ENCODE results near the gene LEF1. TPM values are rescaled to one million over a fixed set of nuclear protein-coding genes. Genes with fewer than 3 reads are reported as not detected.

The LEF1 gene
- total RNA-seq, 2 donors from 2014 or later, result 130 to 175 TPM

DNA sequence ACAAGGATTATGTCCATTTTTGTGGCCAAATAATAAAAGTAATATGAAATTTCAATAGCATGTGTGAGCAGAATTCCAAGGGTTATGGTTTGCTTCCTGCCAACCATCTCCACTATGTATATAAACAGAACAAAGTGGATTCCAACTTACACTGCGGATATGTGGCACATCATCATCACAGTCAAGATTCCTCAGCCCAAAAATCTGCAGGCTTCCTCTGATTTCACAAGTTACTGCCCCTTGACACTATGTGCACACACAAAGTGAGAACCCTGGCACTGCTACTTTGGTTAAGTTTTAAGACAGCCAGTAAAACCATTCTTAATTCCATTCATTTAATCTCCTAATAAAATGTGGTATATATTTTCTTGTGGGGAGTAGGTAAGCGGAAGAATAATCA lies 76.4 kb downstream of the LEF1 start:
- Mint-ChIP-seq H3K36me3 (ENCODE audit: insufficient read depth in 2 of 2) (peaks cover 7 to 20% of the 10 kb centered on the region in 2 donors), H3K9me3 (no peaks in the 10 kb centered on the region), H3K4me3 (peak overlapping the region; percentile 42 to 86), H3K27me3 (ENCODE audit: low read depth) (no peaks in the 10 kb centered on the region), H3K4me1 (ENCODE audit: low read depth) (peaks cover 83% of the 10 kb centered on the region), H3K27ac (peak overlapping the region; percentile 80)
- no peak for ATAC-seq (replicated peaks in 1 of 2)
- no peak for DNase-seq

DNA sequence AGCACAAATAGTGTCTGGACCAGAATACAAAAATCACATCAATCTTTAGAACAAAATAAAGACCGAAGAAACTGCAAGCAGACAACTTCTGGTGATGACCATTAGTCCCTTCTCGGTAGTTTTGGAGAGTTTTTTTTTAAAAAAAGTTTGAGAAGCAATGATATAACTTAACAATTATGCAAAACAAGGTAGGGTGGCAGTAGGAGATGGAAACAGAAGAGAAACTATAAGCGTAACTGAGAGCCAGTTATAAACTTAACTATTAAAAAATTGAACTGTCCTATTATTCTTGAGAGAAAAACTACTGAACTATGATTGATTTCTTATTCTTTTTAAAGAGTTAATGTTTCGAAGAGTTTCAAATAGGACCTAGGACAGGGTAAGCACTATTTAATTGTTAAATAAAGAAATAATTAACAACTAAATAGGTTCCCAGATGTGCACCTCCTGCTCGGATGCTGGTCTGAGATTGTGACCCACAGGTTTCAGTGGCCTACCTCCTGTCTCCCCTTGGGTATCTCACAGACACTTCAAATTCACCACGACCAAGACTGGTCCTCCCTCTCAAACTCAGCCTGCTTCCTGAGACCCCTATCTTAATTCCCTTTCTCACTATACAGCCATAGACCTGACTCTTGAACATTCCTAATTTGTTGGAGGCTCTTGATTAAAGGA lies 81.3 kb downstream of the LEF1 start:
- Mint-ChIP-seq H3K4me3 (peak overlapping the region in 1 of 2 donors; percentile 53), H3K9me3 (no peaks in the 10 kb centered on the region)
- ATAC-seq (replicated peaks in 1 of 2), result no peak

DNA sequence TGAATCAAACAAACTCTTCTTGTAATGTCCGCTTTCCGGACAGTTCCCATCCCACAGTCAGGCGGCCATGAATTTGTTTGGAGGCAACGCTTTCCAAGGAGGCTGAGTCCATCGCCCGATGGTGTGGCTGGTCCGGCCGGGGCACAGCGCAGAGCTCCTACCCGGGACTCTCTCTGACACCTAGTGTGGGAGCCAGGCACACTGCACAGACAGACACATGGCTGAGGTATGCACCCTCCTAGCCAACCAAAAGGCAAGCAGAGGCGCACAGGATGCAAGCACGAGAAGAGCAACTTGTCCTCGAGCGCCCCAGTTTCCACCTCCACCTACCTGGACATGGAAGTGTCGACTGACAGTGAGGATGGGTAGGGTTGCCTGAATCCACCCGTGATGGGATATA lies 87.5 kb downstream of the LEF1 start:
- peak; percentile 58 to 73 for ATAC-seq (replicated peaks in 1 of 2)
- Mint-ChIP-seq H3K27ac (peak overlapping the region; percentile 87), H3K27me3 (ENCODE audit: low read depth) (no peaks in the 10 kb centered on the region), H3K9me3 (no peaks in the 10 kb centered on the region), H3K36me3 (ENCODE audit: insufficient read depth in 2 of 2) (peaks cover 11 to 33% of the 10 kb centered on the region in 2 donors), H3K4me1 (ENCODE audit: low read depth) (peaks cover 76% of the 10 kb centered on the region), H3K4me3 (peak overlapping the region; percentile 74 to 88)
- peak; percentile 28 to 31 for DNase-seq

More for the DNA sequence above, 81.3 kb downstream of the LEF1 start:
- peak overlapping the region; percentile 79 for H3K27ac Mint-ChIP-seq
- peaks cover 2 to 29% of the 10 kb centered on the region in 2 donors for H3K36me3 Mint-ChIP-seq (ENCODE audit: insufficient read depth in 2 of 2)
- no peak for DNase-seq
- H3K27me3 Mint-ChIP-seq (ENCODE audit: low read depth), result no peaks in the 10 kb centered on the region
- peaks cover 72% of the 10 kb centered on the region for H3K4me1 Mint-ChIP-seq (ENCODE audit: low read depth)

DNA sequence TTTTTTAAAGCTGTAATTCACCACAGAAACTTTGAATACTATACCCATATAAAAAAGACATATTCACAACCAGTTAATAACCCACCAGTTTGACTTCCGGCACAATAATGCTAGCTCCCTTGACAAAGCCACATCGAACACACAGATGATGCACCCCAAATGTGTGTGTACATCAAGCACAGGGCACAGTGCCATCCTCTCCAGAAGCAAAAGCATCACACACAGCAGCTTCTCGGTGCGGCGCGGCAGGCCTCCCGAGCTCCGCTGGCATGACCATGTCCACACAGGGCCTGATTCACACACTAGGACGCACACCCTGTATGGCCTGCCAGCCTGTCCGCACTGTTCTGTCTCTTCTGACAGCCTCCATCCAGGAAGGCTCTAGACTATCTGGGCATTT lies 88.0 kb downstream of the LEF1 start:
- Mint-ChIP-seq H3K4me3 (peak overlapping the region; percentile 74 to 88), H3K4me1 (ENCODE audit: low read depth) (peaks cover 78% of the 10 kb centered on the region), H3K27me3 (ENCODE audit: low read depth) (no peaks in the 10 kb centered on the region), H3K9me3 (no peaks in the 10 kb centered on the region), H3K27ac (peak overlapping the region; percentile 87), H3K36me3 (ENCODE audit: insufficient read depth in 2 of 2) (peaks cover 11 to 33% of the 10 kb centered on the region in 2 donors)
- ATAC-seq (replicated peaks in 1 of 2), result peak; percentile 66 to 70
- peak; percentile 49 for DNase-seq

DNA sequence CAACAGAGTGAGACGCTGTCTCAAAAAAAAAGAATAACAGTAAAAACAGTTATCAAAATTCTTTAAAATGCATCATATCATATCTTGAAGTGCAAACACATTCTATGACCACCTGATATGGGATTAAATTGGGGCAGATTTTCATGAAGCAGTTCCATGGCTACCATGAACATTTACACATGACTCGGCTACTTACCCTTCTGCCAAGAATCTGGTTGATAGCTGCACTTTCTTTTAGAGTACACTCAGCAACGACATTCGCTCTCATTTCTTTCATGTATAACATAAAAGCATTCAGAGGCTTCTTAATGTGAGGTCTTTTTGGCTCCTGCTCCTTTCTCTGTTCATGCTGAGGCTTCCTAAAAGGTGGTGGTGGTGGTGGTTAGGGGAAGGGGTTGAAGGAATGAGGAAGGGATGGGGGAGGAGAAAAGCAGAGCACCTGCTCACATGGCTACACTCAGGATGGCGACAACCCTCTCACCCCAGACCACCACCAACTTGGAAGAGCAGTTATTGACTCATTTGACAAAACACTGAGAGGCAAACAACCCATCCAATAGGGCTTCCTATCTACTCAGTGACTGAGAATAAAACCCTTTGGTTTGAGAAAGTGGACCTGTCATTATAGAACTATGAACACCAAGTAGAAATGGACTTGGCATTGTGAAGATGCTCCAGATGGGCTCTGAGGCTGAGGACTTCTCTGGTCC lies 90.6 kb downstream of the LEF1 start:
- H3K4me3 Mint-ChIP-seq, result peak overlapping the region in 1 of 2 donors; percentile 20
- no peak for DNase-seq
- peak overlapping the region; percentile 85 for H3K27ac Mint-ChIP-seq
- peak; percentile 69 to 75 for ATAC-seq (replicated peaks in 1 of 2)
- H3K36me3 Mint-ChIP-seq (ENCODE audit: insufficient read depth in 2 of 2), result peaks cover 11 to 41% of the 10 kb centered on the region in 2 donors
- peaks cover 80% of the 10 kb centered on the region for H3K4me1 Mint-ChIP-seq (ENCODE audit: low read depth)
- H3K9me3 Mint-ChIP-seq, result no peaks in the 10 kb centered on the region
- H3K27me3 Mint-ChIP-seq (ENCODE audit: low read depth), result no peaks in the 10 kb centered on the region

DNA sequence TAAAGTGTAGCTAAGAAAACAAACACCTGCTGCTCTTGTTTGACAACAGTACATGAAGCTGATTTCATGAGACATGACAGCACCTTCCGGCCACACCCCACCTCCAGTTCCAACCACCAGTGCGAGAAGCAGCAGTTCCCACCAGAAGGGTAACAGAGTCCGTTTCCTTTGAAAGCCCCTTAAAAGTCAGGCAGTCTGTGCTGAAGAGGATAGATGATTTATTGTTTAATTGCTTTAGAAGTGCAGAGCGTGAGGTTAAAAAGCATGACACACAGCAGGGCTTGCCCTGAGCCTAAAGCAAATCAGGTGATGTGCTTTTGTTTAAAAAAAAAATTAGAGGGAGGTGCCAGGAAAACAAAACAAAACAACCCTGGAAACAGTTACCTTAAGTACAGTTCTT lies 96.4 kb downstream of the LEF1 start:
- H3K9me3 Mint-ChIP-seq, result no peaks in the 10 kb centered on the region
- peaks cover 0 to 31% of the 10 kb centered on the region in 2 donors for H3K36me3 Mint-ChIP-seq (ENCODE audit: insufficient read depth in 2 of 2)
- H3K27me3 Mint-ChIP-seq (ENCODE audit: low read depth), result no peaks in the 10 kb centered on the region
- peak overlapping the region; percentile 41 to 48 for H3K4me3 Mint-ChIP-seq
- peaks cover 80% of the 10 kb centered on the region for H3K4me1 Mint-ChIP-seq (ENCODE audit: low read depth)
- DNase-seq (peak; percentile 66 to 74), ATAC-seq (replicated peaks in 1 of 2) (peak; percentile 89 to 91)
- peak overlapping the region; percentile 91 for H3K27ac Mint-ChIP-seq

DNA sequence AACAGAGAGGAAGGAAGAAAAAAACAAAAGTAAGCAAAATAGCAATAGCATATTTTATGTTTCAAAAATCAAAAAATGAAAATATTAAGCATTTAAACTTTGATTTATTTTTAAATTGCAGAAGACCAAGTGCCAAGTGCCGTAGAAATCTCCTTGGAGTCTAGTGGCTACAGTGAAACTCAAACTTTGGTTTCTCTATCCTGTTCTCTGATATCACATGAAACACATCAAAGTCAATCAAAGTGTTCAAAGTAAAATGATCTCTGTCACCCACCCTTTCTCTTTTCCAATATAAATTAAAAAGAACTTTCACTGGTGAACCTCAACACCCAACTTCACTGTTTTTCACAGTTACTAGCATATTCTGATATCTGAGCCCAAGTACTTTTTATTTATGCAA lies 98.0 kb downstream of the LEF1 start:
- H3K4me1 Mint-ChIP-seq (ENCODE audit: low read depth), result peaks cover 91% of the 10 kb centered on the region
- ATAC-seq (replicated peaks in 1 of 2) (no peak), DNase-seq (no peak)
- peak overlapping the region; percentile 31 to 58 for H3K4me3 Mint-ChIP-seq
- peak overlapping the region; percentile 82 for H3K27ac Mint-ChIP-seq
- no peaks in the 10 kb centered on the region for H3K27me3 Mint-ChIP-seq (ENCODE audit: low read depth)
- no peaks in the 10 kb centered on the region for H3K9me3 Mint-ChIP-seq
- peaks cover 3 to 34% of the 10 kb centered on the region in 2 donors for H3K36me3 Mint-ChIP-seq (ENCODE audit: insufficient read depth in 2 of 2)

DNA sequence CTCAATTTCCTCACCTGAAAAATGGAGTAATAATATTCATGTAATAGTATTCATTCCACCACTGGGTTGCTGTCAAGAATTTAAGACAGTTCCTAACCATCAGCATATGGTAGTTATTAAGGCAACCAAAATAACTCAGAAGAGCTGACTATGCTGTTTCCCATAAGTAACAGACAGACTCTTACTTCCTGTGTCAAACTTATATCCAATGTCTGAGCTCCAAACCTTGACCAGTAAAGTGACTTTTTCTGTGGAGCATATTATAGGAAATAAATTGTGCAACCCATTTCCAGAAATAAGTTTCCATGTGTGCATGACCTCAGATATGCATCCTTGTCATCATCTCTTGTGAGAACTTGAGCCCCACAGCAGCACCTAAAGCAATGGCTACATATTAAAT lies 100.3 kb downstream of the LEF1 start:
- peak overlapping the region; percentile 55 for H3K27ac Mint-ChIP-seq
- DNase-seq (no peak), ATAC-seq (replicated peaks in 1 of 2) (no peak)
- peaks cover 83% of the 10 kb centered on the region for H3K4me1 Mint-ChIP-seq (ENCODE audit: low read depth)
- peaks cover 9 to 29% of the 10 kb centered on the region in 2 donors for H3K36me3 Mint-ChIP-seq (ENCODE audit: insufficient read depth in 2 of 2)
- H3K9me3 Mint-ChIP-seq, result no peaks in the 10 kb centered on the region
- H3K4me3 Mint-ChIP-seq, result no peak overlapping the region
- no peaks in the 10 kb centered on the region for H3K27me3 Mint-ChIP-seq (ENCODE audit: low read depth)

DNA sequence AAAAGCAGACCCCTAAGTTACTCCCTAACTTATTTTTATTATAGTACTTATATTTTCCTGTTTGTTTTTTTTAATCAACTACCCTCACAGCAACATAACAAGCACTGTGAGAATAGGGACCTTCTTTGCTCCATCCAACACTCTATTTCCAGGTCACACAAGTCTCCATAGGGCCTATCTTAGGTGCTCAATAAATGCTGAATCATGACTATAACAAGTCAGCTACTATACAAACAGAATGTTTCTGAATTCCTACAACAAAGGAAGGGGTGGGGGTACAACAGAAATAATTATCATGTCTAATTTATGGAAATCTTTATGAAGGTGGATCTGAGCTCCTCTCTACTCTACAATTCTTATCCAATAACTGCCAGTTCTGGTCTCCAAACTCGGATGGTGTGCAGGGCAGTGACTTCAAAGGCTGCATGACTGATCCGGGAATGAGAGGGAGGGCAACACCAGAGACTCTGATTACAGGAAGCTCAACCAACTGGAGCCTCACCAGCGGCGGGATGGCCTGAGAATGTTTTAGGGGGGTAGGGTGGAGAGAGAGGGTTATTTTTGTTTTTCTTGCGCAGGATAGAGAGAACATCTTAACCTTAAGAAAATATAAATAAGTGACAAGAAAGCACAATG lies 107.9 kb downstream of the LEF1 start:
- Mint-ChIP-seq H3K27ac (peak overlapping the region; percentile 39), H3K4me1 (ENCODE audit: low read depth) (peaks cover 58% of the 10 kb centered on the region), H3K9me3 (no peaks in the 10 kb centered on the region), H3K27me3 (ENCODE audit: low read depth) (no peaks in the 10 kb centered on the region), H3K36me3 (ENCODE audit: insufficient read depth in 2 of 2) (peaks cover 6 to 22% of the 10 kb centered on the region in 2 donors), H3K4me3 (no peak overlapping the region)
- DNase-seq (no peak), ATAC-seq (replicated peaks in 1 of 2) (no peak)

DNA sequence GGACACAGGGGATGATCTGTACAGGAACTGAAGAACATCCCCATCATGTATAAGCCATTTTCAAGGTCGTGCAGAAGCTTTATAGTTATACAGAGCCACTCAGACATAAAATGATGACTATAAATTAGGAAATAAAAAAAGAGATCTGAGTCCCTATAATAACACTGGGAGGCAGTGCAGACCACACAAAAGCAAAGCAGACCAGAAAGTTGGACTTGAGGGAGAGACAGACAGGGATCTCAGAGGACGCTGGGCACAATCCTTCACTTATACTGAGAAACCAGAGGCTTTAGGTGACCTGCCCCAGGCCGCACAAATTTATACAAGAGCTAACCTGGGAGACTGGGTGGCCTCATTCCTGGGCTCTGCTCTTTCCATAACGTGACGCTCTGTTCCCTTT lies 108.6 kb downstream of the LEF1 start:
- no peak for DNase-seq
- peak in 1 of 2 donors; percentile 13 for ATAC-seq (replicated peaks in 1 of 2)
- Mint-ChIP-seq H3K27ac (peak overlapping the region; percentile 39), H3K4me1 (ENCODE audit: low read depth) (peaks cover 62% of the 10 kb centered on the region), H3K4me3 (no peak overlapping the region), H3K9me3 (no peaks in the 10 kb centered on the region), H3K27me3 (ENCODE audit: low read depth) (no peaks in the 10 kb centered on the region), H3K36me3 (ENCODE audit: insufficient read depth in 2 of 2) (peaks cover 6 to 22% of the 10 kb centered on the region in 2 donors)

DNA sequence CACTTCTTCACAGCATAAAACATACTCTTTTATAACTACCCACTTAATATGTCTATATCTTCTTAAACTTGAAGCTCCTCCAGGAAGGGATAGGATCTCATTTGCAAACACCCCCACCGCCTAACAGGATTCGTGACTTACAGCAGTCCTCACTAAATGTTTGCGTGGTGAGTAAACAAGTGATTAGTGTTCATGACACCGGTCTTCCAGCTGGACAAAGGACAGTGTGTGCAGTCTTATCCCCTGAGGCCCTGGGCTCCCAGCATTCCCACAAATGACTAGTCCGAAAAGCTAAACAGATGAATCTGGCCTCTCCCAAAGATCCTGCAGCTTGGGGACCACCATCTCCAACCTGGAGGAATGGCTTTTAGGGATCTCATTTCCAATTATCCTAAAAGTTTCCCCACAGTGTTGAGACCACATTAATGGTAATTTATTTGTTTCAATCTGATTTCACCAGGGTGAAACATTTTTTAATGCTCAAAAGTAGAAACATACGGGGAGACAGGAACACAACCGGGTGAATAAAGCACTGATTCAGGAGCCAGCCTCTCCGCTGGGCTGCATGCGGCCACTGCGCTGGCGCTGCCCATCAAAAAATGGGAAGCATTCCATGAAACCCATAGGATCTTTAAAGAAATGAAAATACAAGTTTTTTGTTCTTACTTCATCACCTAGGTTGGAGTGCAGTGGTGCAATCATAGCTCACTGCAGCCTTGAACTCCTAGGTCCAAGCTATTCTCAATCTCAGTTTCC lies 109.9 kb downstream of the LEF1 start:
- DNase-seq (no peak), ATAC-seq (replicated peaks in 1 of 2) (no peak)
- H3K27ac Mint-ChIP-seq, result peak overlapping the region; percentile 72
- H3K36me3 Mint-ChIP-seq (ENCODE audit: insufficient read depth in 2 of 2), result peaks cover 0 to 19% of the 10 kb centered on the region in 2 donors
- H3K4me1 Mint-ChIP-seq (ENCODE audit: low read depth), result peaks cover 63% of the 10 kb centered on the region
- H3K9me3 Mint-ChIP-seq, result no peaks in the 10 kb centered on the region
- H3K27me3 Mint-ChIP-seq (ENCODE audit: low read depth), result no peaks in the 10 kb centered on the region
- H3K4me3 Mint-ChIP-seq, result no peak overlapping the region

DNA sequence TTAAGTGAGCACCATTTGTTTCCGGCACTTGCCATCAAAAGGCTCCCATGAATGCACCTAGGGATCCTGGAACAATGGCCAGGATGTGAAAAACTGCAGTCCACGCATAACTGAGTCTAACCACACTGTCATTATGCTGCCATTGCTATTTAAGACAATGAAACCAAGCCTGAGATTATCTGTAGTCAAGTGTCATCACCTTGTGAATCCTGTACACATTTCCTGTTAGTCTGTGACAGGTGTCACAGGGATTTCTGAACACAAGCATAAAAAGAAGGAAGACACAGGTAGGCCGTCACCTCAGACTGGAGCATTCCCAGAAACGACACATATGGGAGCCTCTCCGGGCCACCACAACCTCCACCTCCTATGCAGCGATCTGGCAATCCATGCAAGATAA lies 112.3 kb downstream of the LEF1 start:
- Mint-ChIP-seq H3K9me3 (no peaks in the 10 kb centered on the region), H3K36me3 (ENCODE audit: insufficient read depth in 2 of 2) (peaks cover 0 to 16% of the 10 kb centered on the region in 2 donors), H3K4me3 (no peak overlapping the region), H3K27me3 (ENCODE audit: low read depth) (no peaks in the 10 kb centered on the region), H3K27ac (peak overlapping the region; percentile 17), H3K4me1 (ENCODE audit: low read depth) (peaks cover 69% of the 10 kb centered on the region)
- DNase-seq (no peak), ATAC-seq (replicated peaks in 1 of 2) (no peak)

Data from activated T-cell treated with anti-CD3 and anti-CD28 coated beads, Interleukin-2, amount 50 U/mL, for 72 hours (primary cell).